Measurements from ENCODE around the gene USP5.

DNA sequence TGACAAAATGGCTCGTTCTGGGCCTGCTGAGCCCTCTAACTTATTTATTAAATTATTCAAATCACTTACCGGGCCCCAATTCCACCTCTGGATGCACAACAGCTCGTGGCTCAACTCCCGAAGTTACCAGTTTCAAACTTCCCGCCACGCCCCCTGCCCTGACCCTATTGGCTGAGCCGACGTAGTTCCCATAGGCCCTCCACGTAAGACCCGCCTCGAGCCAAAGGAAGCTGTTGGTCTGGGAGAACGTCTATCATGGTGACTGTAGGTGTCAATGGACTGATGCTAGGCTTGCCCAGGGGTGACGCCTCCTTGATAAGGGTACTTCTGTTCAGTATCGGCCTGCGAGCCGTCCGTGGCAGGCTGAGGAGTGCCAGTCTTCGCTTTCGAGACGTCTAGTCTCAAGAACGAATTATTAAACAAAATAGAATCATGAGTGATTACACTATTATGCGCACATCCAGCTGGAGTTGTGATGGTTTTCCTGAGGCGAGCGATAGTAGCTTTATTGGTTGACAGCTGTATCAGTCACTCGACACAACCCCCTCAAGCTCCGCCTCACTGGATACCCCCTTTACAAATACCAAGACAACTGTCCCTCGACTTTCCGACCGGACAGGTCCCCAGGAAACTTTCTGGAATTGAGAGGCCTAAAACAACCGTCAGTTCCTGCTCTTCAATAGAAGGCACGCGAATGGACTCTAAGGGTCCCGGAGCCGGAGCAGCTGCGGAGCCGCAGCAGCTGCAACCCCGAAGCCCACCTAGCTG is 613 bp upstream of the USP5 start, which contains the start of gene CDCA3:
- TF ChIP-seq, protein P1, sequence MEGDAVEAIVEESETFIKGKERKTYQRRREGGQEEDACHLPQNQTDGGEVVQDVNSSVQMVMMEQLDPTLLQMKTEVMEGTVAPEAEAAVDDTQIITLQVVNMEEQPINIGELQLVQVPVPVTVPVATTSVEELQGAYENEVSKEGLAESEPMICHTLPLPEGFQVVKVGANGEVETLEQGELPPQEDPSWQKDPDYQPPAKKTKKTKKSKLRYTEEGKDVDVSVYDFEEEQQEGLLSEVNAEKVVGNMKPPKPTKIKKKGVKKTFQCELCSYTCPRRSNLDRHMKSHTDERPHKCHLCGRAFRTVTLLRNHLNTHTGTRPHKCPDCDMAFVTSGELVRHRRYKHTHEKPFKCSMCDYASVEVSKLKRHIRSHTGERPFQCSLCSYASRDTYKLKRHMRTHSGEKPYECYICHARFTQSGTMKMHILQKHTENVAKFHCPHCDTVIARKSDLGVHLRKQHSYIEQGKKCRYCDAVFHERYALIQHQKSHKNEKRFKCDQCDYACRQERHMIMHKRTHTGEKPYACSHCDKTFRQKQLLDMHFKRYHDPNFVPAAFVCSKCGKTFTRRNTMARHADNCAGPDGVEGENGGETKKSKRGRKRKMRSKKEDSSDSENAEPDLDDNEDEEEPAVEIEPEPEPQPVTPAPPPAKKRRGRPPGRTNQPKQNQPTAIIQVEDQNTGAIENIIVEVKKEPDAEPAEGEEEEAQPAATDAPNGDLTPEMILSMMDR (IDR thresholded peaks at IDR 0.05; ENCODE audit: low read depth, low read length, poor library complexity, severe bottlenecking): no peak
- no peak for TF ChIP-seq EZH2phosphoT487 (IDR thresholded peaks at IDR 0.05; ENCODE audit: borderline replicate concordance, low read length)
